Naive thymus-derived CD4-positive, alpha-beta T cell (primary cell): ENCODE data around the gene PRKD3. TPM values are rescaled to one million over a fixed set of nuclear protein-coding genes. Genes with fewer than 3 reads are reported as not detected.

Experiments
- ATAC-seq: fragments of 150-1000 bp; cut with Tn5 transposase; 2 replicates; pipeline ENCODE4 v1.10.0; 2021; ENCODE audit warnings: mild to moderate bottlenecking, moderate library complexity
- CTCF ChIA-PET: fragments of 350-600 bp; sonication (Branson Sonifier 250); formaldehyde crosslinking; loops from one replicate; lab custom pipeline; 2021; ENCODE audit warnings: antibody characterized with exemption; lab: Charles Lee
- POLR2A ChIA-PET: fragments of 350-600 bp; sonication (Branson Sonifier 250); formaldehyde crosslinking; loops from one replicate; lab custom pipeline; 2021; ENCODE audit warnings: antibody characterized with exemption, inconsistent platforms; lab: Charles Lee
- DNase-seq, 9 donors: peaks; one replicate each; pipeline versions ENCODE4 v3.0.0 to v3.0.0-alpha.2; 2020 to 2022; ENCODE audit warnings: mixed read lengths in 1 of 9
- H3K27ac ChIP-seq: one replicate; pipeline ENCODE4 v1.7.0; 2013; ENCODE audit warnings: mild to moderate bottlenecking, low read depth, low read length, moderate library complexity
- H3K27me3 ChIP-seq, 2 donors: one replicate each; pipeline ENCODE4 v1.7.0; 2013; ENCODE audit warnings: low read length in 2 of 2, mild to moderate bottlenecking in 2 of 2, moderate library complexity in 2 of 2; ENCODE audit not compliant: control insufficient read depth in 2 of 2, insufficient read depth in 2 of 2
- H3K36me3 ChIP-seq, 3 experiments: 1 replicate in 2 of 3; 2 replicates in 1 of 3; pipeline ENCODE4 v1.7.0; 2013; ENCODE audit warnings: low read length in 3 of 3, mild to moderate bottlenecking in 3 of 3, moderate library complexity in 1 of 3; ENCODE audit not compliant: insufficient read depth in 3 of 3, control insufficient read depth in 2 of 3
- H3K4me1 ChIP-seq, 2 donors: one replicate each; pipeline ENCODE4 v1.7.0; 2013; ENCODE audit warnings: low read length in 2 of 2, mild to moderate bottlenecking in 2 of 2, moderate library complexity in 1 of 2; ENCODE audit not compliant: control insufficient read depth in 2 of 2, insufficient read depth in 2 of 2
- H3K4me3 ChIP-seq: 2 replicates; pipeline ENCODE4 v1.7.0; 2013; ENCODE audit warnings: mild to moderate bottlenecking, low read length
- H3K9me3 ChIP-seq, 3 experiments: 1 replicate in 2 of 3; 2 replicates in 1 of 3; pipeline ENCODE4 v1.7.0; 2013; ENCODE audit warnings: low read length in 3 of 3; ENCODE audit not compliant: control insufficient read depth in 2 of 3
- H3K27ac Mint-ChIP-seq, 9 donors: one replicate each; pipeline ENCODE4 v1.8.0; 2020 to 2022; ENCODE audit warnings: mixed read lengths in 9 of 9, mild to moderate bottlenecking in 8 of 9, moderate library complexity in 5 of 9, inconsistent platforms in 2 of 9
- H3K27me3 Mint-ChIP-seq, 5 donors: one replicate each; pipeline ENCODE4 v1.8.0; 2021 to 2022; ENCODE audit warnings: mixed read lengths in 5 of 5, mild to moderate bottlenecking in 1 of 5
- H3K36me3 Mint-ChIP-seq, 5 donors: one replicate each; pipeline ENCODE4 v1.8.0; 2020 to 2022; ENCODE audit warnings: mixed read lengths in 5 of 5, mild to moderate bottlenecking in 3 of 5, inconsistent platforms in 1 of 5
- H3K4me1 Mint-ChIP-seq, 7 donors: one replicate each; pipeline ENCODE4 v1.8.0; 2020 to 2022; ENCODE audit warnings: mixed read lengths in 7 of 7, mild to moderate bottlenecking in 3 of 7, inconsistent platforms in 1 of 7
- H3K4me3 Mint-ChIP-seq, 10 donors: one replicate each; pipeline ENCODE4 v1.8.0; 2020 to 2022; ENCODE audit warnings: mild to moderate bottlenecking in 10 of 10, mixed read lengths in 10 of 10, moderate library complexity in 6 of 10, inconsistent platforms in 2 of 10
- H3K9me3 Mint-ChIP-seq, 11 donors: one replicate each; pipeline ENCODE4 v1.8.0; 2020 to 2022; ENCODE audit warnings: mixed read lengths in 11 of 11, mild to moderate bottlenecking in 4 of 11, inconsistent platforms in 1 of 11, moderate library complexity in 1 of 11
- intact Hi-C, 2 donors: fragments of 100-400 bp; cut with micrococcal nuclease; formaldehyde crosslinking; loops; one replicate each; pipeline ENCODE4 v1.15.1; 2023
- polyA plus RNA-seq, 2 donors: library from polyadenylated mRNA; unstranded; fragments of 300-500 nt; fragmentation: Illumina TruSeq; gene quantifications; one replicate each; pipeline ENCODE4 v1.2.3, GENCODE V29; 2021
- total RNA-seq, 6 experiments: library from RNA in 5 of 6; stranded (reverse) in 5 of 6; gene quantifications; 1 replicate in 5 of 6; 2 replicates in 1 of 6; pipeline ENCODE4 v1.2.3 and lab custom pipeline; 2021 to 2026

PRKD3 gene
- total and polyA plus RNA-seq, 7 experiments from 2014 or later = 12.8 to 47.3 (median 37.4) TPM

GRCh38 chr2:37357069-37357468 lies 32.4 kb upstream of the PRKD3 start:
- Mint-ChIP-seq H3K27me3 (peaks cover 13 to 78% (median 39%) of the 10 kb centered on the region in 5 donors), H3K4me1 (peaks cover 0 to 1% (median 0%) of the 10 kb centered on the region in 7 donors)
- no peak for DNase-seq

GRCh38 chr2:37356299-37356698 lies 31.7 kb upstream of the PRKD3 start:
- H3K27me3 Mint-ChIP-seq = peaks cover 13 to 72% (median 39%) of the 10 kb centered on the region in 5 donors
- ATAC-seq (no peak), DNase-seq (no peak)
- no peak overlapping the region for H3K27ac Mint-ChIP-seq
- no peaks in the 10 kb centered on the region for H3K4me1 ChIP-seq
- H3K4me3 ChIP-seq = no peak overlapping the region
- no peak overlapping the region for H3K4me3 Mint-ChIP-seq
- intact Hi-C loops = no loop called here
- peaks cover 0 to 2% (median 0%) of the 10 kb centered on the region in 11 donors for H3K9me3 Mint-ChIP-seq
- no peaks in the 10 kb centered on the region for H3K36me3 ChIP-seq
- ChIA-PET POLR2A (no interaction called here), CTCF (no interaction called here)
- H3K4me1 Mint-ChIP-seq = peaks cover 0 to 1% (median 0%) of the 10 kb centered on the region in 7 donors
- no peaks in the 10 kb centered on the region for H3K36me3 Mint-ChIP-seq
- H3K9me3 ChIP-seq = no peaks in the 10 kb centered on the region
- no peak overlapping the region for H3K27ac ChIP-seq
- H3K27me3 ChIP-seq = no peaks in the 10 kb centered on the region

More at GRCh38 chr2:37357069-37357468, 32.4 kb upstream of the PRKD3 start:
- POLR2A ChIA-PET = interaction anchor here (0.7 kb wide), 1 partner anchor 30 kb away, joined by 7 read pairs; no protein-coding TSS in a partner anchor
- no peaks in the 10 kb centered on the region for H3K27me3 ChIP-seq
- no peak overlapping the region for H3K27ac ChIP-seq
- CTCF ChIA-PET = interaction anchor here (0.7 kb wide), 1 partner anchor 11 kb away, joined by 6 read pairs; no protein-coding TSS in a partner anchor
- no peaks in the 10 kb centered on the region for H3K9me3 ChIP-seq
- H3K4me3 ChIP-seq = no peak overlapping the region
- H3K36me3 ChIP-seq = no peaks in the 10 kb centered on the region
- no peak overlapping the region for H3K4me3 Mint-ChIP-seq
- ATAC-seq = no peak
- H3K36me3 Mint-ChIP-seq = no peaks in the 10 kb centered on the region
- H3K9me3 Mint-ChIP-seq = peaks cover 0 to 2% (median 0%) of the 10 kb centered on the region in 11 donors
- H3K4me1 ChIP-seq = no peaks in the 10 kb centered on the region
- intact Hi-C loops = no loop called here
- H3K27ac Mint-ChIP-seq = no peak overlapping the region

- no peak overlapping the region for H3K4me3 ChIP-seq
- ATAC-seq (no peak), DNase-seq (no peak)
- Mint-ChIP-seq H3K4me1 (peaks cover 0 to 1% (median 0%) of the 10 kb centered on the region in 7 donors), H3K4me3 (no peak overlapping the region), H3K9me3 (peaks cover 0 to 2% (median 0%) of the 10 kb centered on the region in 11 donors), H3K27ac (no peak overlapping the region), H3K36me3 (no peaks in the 10 kb centered on the region), H3K27me3 (peaks cover 13 to 68% (median 37%) of the 10 kb centered on the region in 5 donors)
- no peak overlapping the region for H3K27ac ChIP-seq
- intact Hi-C loops = no loop called here
- no peaks in the 10 kb centered on the region for H3K9me3 ChIP-seq
- no peaks in the 10 kb centered on the region for H3K36me3 ChIP-seq
- no peaks in the 10 kb centered on the region for H3K4me1 ChIP-seq
- CTCF ChIA-PET = no interaction called here
- H3K27me3 ChIP-seq = no peaks in the 10 kb centered on the region
- POLR2A ChIA-PET = no interaction called here
These were observed 31.1 kb upstream of the PRKD3 start for GRCh38 chr2:37355735-37356134.

- Mint-ChIP-seq H3K36me3 (peaks cover 0 to 3% (median 0%) of the 10 kb centered on the region in 5 donors), H3K9me3 (peaks cover 0 to 2% (median 0%) of the 10 kb centered on the region in 11 donors), H3K27ac (no peak overlapping the region), H3K4me3 (no peak overlapping the region), H3K27me3 (peaks cover 13 to 66% (median 38%) of the 10 kb centered on the region in 5 donors), H3K4me1 (no peaks in the 10 kb centered on the region)
- ChIA-PET CTCF (no interaction called here), POLR2A (interaction anchor here (0.7 kb wide), 1 partner anchor 41 kb away, joined by 7 read pairs; no protein-coding TSS in a partner anchor)
- Histone ChIP-seq H3K9me3 (no peaks in the 10 kb centered on the region), H3K4me3 (no peak overlapping the region), H3K27ac (no peak overlapping the region), H3K27me3 (no peaks in the 10 kb centered on the region), H3K4me1 (no peaks in the 10 kb centered on the region), H3K36me3 (no peaks in the 10 kb centered on the region)
- no peak for DNase-seq
- intact Hi-C loops = no loop called here
- no peak for ATAC-seq
These were observed 29.9 kb upstream of the PRKD3 start for GRCh38 chr2:37354531-37354930.

- Histone ChIP-seq H3K4me3 (no peak overlapping the region), H3K4me1 (peaks cover 4 to 6% of the 10 kb centered on the region in 2 donors), H3K27ac (no peak overlapping the region), H3K27me3 (no peaks in the 10 kb centered on the region), H3K9me3 (no peaks in the 10 kb centered on the region), H3K36me3 (no peaks in the 10 kb centered on the region)
- DNase-seq (no peak), ATAC-seq (peak; percentile 31)
- POLR2A ChIA-PET = no interaction called here
- no peak overlapping the region for H3K27ac Mint-ChIP-seq
- CTCF ChIA-PET = interaction anchor here (0.5 to 1.1 kb wide), 2 partner anchors 13 to 527 kb away, joined by 3 to 5 read pairs; no protein-coding TSS in a partner anchor
- peaks cover 14 to 72% (median 25%) of the 10 kb centered on the region in 5 donors for H3K27me3 Mint-ChIP-seq
- H3K4me1 Mint-ChIP-seq = peaks cover 0 to 7% (median 0%) of the 10 kb centered on the region in 7 donors
- intact Hi-C loops = no loop called here
- peaks cover 0 to 2% (median 0%) of the 10 kb centered on the region in 11 donors for H3K9me3 Mint-ChIP-seq
- H3K4me3 Mint-ChIP-seq = no peak overlapping the region
- peaks cover 0 to 3% (median 0%) of the 10 kb centered on the region in 5 donors for H3K36me3 Mint-ChIP-seq
These were observed 25.4 kb upstream of the PRKD3 start for GRCh38 chr2:37350034-37350433.

- H3K9me3 Mint-ChIP-seq = peaks cover 0 to 2% (median 0%) of the 10 kb centered on the region in 11 donors
- no peak overlapping the region for H3K4me3 Mint-ChIP-seq
- ChIA-PET POLR2A (no interaction called here), CTCF (interaction anchor here (0.7 to 1.1 kb wide), 2 partner anchors 41 to 528 kb away, joined by 3 read pairs; no protein-coding TSS in a partner anchor)
- peaks cover 4 to 6% of the 10 kb centered on the region in 2 donors for H3K4me1 ChIP-seq
- H3K27ac ChIP-seq = no peak overlapping the region
- no peak overlapping the region for H3K27ac Mint-ChIP-seq
- ATAC-seq = no peak
- peaks cover 0 to 3% (median 0%) of the 10 kb centered on the region in 5 donors for H3K36me3 Mint-ChIP-seq
- peaks cover 0 to 9% (median 3%) of the 10 kb centered on the region in 7 donors for H3K4me1 Mint-ChIP-seq
- H3K9me3 ChIP-seq = no peaks in the 10 kb centered on the region
- H3K4me3 ChIP-seq = no peak overlapping the region
- no peak for DNase-seq
- H3K27me3 Mint-ChIP-seq = peaks cover 14 to 71% (median 22%) of the 10 kb centered on the region in 5 donors
- no peaks in the 10 kb centered on the region for H3K36me3 ChIP-seq
- intact Hi-C loops = no loop called here
- no peaks in the 10 kb centered on the region for H3K27me3 ChIP-seq
These were observed 24.7 kb upstream of the PRKD3 start for GRCh38 chr2:37349231-37349860.
